Bladder microvascular endothelial cell (primary cell): ENCODE results near the gene CLSTN2. TPM values are rescaled to one million over a fixed set of nuclear protein-coding genes. Genes with fewer than 3 reads are reported as not detected.

Source experiments
- total RNA-seq: library from RNA; depleted of rRNA; stranded (reverse); fragments of >200 nt; gene quantifications from 2 replicates; pipeline ENCODE4 v1.2.3, GENCODE V29; 2014

CLSTN2 gene
- total RNA-seq: under 0.01 and 1.5 TPM in 2 replicates

GRCh38 chr3:139935016-139935865 lies at the start of gene CLSTN2:
TSS of gene CLSTN2 (plus strand) at chr3:139935185.

